K562 (cell line): ENCODE measurements around the gene ATP5ME. TPM values are rescaled to one million over a fixed set of nuclear protein-coding genes. Genes with fewer than 3 reads are reported as not detected.
A peak's percentile ranks its signal among the peaks of the same experiment; 100 is the strongest.

Source experiments
- CLOCK ChIP-seq: fragments of 250-450 bp; sonication (Bioruptor Pico); IDR thresholded peaks from 2 replicates; pipeline ENCODE4 v1.4.0; 2020; ENCODE audit warnings: mild to moderate bottlenecking, moderate library complexity, borderline replicate concordance
- ELF2 ChIP-seq: fragments of 250-450 bp; sonication (Bioruptor Pico); IDR thresholded peaks from 2 replicates; pipeline ENCODE4 v1.5.0; 2021; ENCODE audit warnings: mild to moderate bottlenecking
- FOXJ3 ChIP-seq: sonication (generic); formaldehyde crosslinking; IDR thresholded peaks from 2 replicates; pipeline ENCODE4 v1.4.0; 2020; ENCODE audit warnings: mild to moderate bottlenecking, missing genetic modification reagents
- FOXM1 ChIP-seq, 2 experiments: fragments of 450-650 bp in 1 of 2; sonication (generic) in 1 of 2; formaldehyde crosslinking in 1 of 2; IDR thresholded peaks; 2 replicates each; pipeline versions ENCODE4 v1.6.1 to v1.9.0; 2017 to 2022; ENCODE audit warnings: low read depth in 2 of 2, mild to moderate bottlenecking in 2 of 2, missing genetic modification reagents in 1 of 2, moderate library complexity in 1 of 2
- GATAD2B ChIP-seq: fragments of 450-650 bp; IDR thresholded peaks from 2 replicates; pipeline ENCODE4 v1.6.1; 2017; ENCODE audit warnings: mild to moderate bottlenecking, borderline replicate concordance
- MGA ChIP-seq: fragments of 450-650 bp; IDR thresholded peaks from 2 replicates; pipeline ENCODE4 v1.6.1; 2016; ENCODE audit warnings: mild to moderate bottlenecking, moderate library complexity
- MTA3 ChIP-seq: fragments of 450-650 bp; formaldehyde crosslinking; IDR thresholded peaks from 2 replicates; pipeline ENCODE4 v1.6.1; 2017; ENCODE audit warnings: mild to moderate bottlenecking, borderline replicate concordance
- ZFPM2 ChIP-seq: fragments of 250-450 bp; sonication (Bioruptor Pico); IDR thresholded peaks from 2 replicates; pipeline ENCODE4 v1.5.1; 2022; ENCODE audit warnings: mild to moderate bottlenecking
- ZNF263 ChIP-seq: sonication (generic); formaldehyde crosslinking; IDR thresholded peaks from 2 replicates; pipeline ENCODE4 v1.8.0; 2022; ENCODE audit warnings: mild to moderate bottlenecking, missing genetic modification reagents, borderline replicate concordance
- polyA plus RNA-seq, 8 experiments: library from polyadenylated mRNA; depleted of rRNA in 4 of 8; stranded (reverse) in 5 of 8; unstranded in 3 of 8; fragments of >200 nt; fragmentation: Nextera tagmentation in 2 of 8; fragmentation: Illumina TruSeq in 1 of 8; extraction: Ambion mirVana in 2 of 8; extraction: Trizol in 1 of 8; gene quantifications; 2 replicates each; pipeline versions ENCODE4 v1.2.1 to v1.2.3, GENCODE V29; 2011 to 2014; ENCODE audit warnings: inconsistent platforms in 1 of 8, missing spikeins in 1 of 8
- total RNA-seq, 7 experiments: library from RNA; depleted of rRNA in 6 of 7; stranded (reverse); fragments of >200 nt in 6 of 7; fragmentation: Illumina TruSeq in 2 of 7; extraction: Trizol in 2 of 7; gene quantifications; 2 replicates each; pipeline versions ENCODE4 v1.2.1 to v1.2.3, GENCODE V29; 2011 to 2021; ENCODE audit warnings: low replicate concordance in 1 of 7

ATP5ME gene
- total and polyA plus RNA-seq, 9 of the 15 experiments (the other 6 are each of a cell fraction or from before 2014, with no cell fraction given) = 509 to 2,480 (median 887) TPM

- TF ChIP-seq ELF2 (CRISPR knock-in tag) = no peak
- no peak for TF ChIP-seq FOXM1 (IDR thresholded peaks at IDR 0.05; ENCODE audit: low read depth)
- no peak for TF ChIP-seq FOXM1 (CRISPR knock-in tag; IDR thresholded peaks at IDR 0.05; ENCODE audit: low read depth)
- no peak for TF ChIP-seq ZFPM2
- no peak for TF ChIP-seq FOXJ3
- TF ChIP-seq CLOCK = no peak
- TF ChIP-seq ZNF263 (CRISPR knock-in tag) = no peak
- TF ChIP-seq MGA = peak; percentile 70
- TF ChIP-seq GATAD2B = no peak
- TF ChIP-seq MTA3 = peak; percentile 82; the same call in 1 of the 2 replicates
These were observed 13.2 kb upstream of the ATP5ME start (continued) for GRCh38 chr4:687048-687970.
